Activated T-cell treated with anti-CD3 and anti-CD28 coated beads, Interleukin-2, amount 50 U/mL, for 4 hours (primary cell): ENCODE data around the gene MYG1. TPM values are rescaled to one million over a fixed set of nuclear protein-coding genes. Genes with fewer than 3 reads are reported as not detected.
A peak's percentile ranks its signal among the peaks of the same experiment; 100 is the strongest.
"Not testable (repeated sequence)": the region's sequence is repeated elsewhere in the genome, so short reads cannot be mapped to it uniquely, and the experiment has no call there.

Experiments
- ATAC-seq, 2 donors: fragments of 200-7000 bp; cut with Tn5 transposase; one replicate each; pipeline ENCODE4 v1.10.0; 2021
- DNase-seq: peaks from one replicate; pipeline ENCODE4 v3.0.0-alpha.2; 2020
- H3K27me3 Mint-ChIP-seq: one replicate; pipeline ENCODE4 v1.8.0; 2021; ENCODE audit warnings: low read depth, mixed read lengths
- H3K36me3 Mint-ChIP-seq: one replicate; pipeline ENCODE4 v1.8.0; 2022; ENCODE audit warnings: mixed read lengths; ENCODE audit not compliant: insufficient read depth
- H3K4me1 Mint-ChIP-seq: one replicate; pipeline ENCODE4 v1.8.0; 2021; ENCODE audit warnings: low read depth, mixed read lengths
- H3K4me3 Mint-ChIP-seq: one replicate; pipeline ENCODE4 v1.8.0; 2021; ENCODE audit warnings: mild to moderate bottlenecking, moderate library complexity, mixed read lengths
- H3K9me3 Mint-ChIP-seq: one replicate; pipeline ENCODE4 v1.8.0; 2021; ENCODE audit warnings: mixed read lengths
- total RNA-seq, 3 donors: library from RNA; stranded (reverse); gene quantifications; one replicate each; pipeline ENCODE4 v1.2.1, GENCODE V29; 2021

The MYG1 gene
- total RNA-seq, 3 donors from 2014 or later: 121 to 149 (median 128) TPM

GRCh38 chr12:53297106-53297505, 2.4 kb upstream of the MYG1 start:
- peaks cover 66% of the 10 kb centered on the region for H3K4me1 Mint-ChIP-seq
- H3K4me3 Mint-ChIP-seq: peak overlapping the region; percentile 98
- DNase-seq, H3K27me3 Mint-ChIP-seq, H3K9me3 Mint-ChIP-seq, ATAC-seq: not testable (repeated sequence)
- H3K36me3 Mint-ChIP-seq: peaks cover 26% of the 10 kb centered on the region

DNA sequence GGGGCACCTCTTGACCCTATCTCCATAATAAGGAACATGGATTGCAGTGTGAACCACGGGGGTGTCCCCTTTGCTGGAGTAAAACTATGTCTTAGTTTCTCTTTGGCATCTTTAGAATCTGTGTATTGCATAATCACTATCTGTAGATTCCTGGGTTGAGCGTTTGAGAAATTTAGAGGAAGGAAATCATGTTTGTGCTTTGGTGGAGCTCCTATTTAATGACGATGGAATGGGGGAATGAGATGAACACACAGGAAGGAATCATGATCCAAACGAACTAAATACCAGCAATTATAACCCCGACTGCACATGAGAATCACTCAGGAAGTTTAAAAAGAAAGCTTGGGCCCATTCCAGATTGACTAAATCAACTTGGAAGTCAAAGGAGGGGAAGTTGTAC, 1.3 kb upstream of the MYG1 start:
- peak overlapping the region; percentile 38 for H3K4me3 Mint-ChIP-seq
- H3K36me3 Mint-ChIP-seq: peaks cover 34% of the 10 kb centered on the region

DNA sequence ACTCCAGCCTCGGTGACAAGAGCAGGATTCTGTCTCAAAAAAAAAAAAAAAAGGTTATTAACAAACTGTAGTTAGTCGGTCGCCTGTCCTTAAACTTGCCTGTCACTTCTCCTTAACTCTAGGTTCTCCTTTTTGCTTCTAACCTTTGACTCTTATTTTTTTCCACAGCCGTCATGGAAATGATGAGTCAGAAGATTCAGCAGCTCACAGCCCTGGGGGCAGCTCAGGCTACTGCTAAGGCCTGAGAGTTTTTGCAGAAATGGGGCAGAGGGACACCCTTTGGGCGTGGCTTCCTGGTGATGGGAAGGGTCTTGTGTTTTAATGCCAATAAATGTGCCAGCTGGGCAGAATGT, 418 bp upstream of the MYG1 start:
- no peaks in the 10 kb centered on the region for H3K27me3 Mint-ChIP-seq
- DNase-seq (peak; percentile 19), ATAC-seq (peak; percentile 12 to 21)
- H3K4me3 Mint-ChIP-seq: peak overlapping the region; percentile 92
- peaks cover 75% of the 10 kb centered on the region for H3K4me1 Mint-ChIP-seq
- H3K9me3 Mint-ChIP-seq: no peaks in the 10 kb centered on the region
- peaks cover 34% of the 10 kb centered on the region for H3K36me3 Mint-ChIP-seq

More for the DNA sequence above, 1.3 kb upstream of the MYG1 start:
- peaks cover 75% of the 10 kb centered on the region for H3K4me1 Mint-ChIP-seq
- H3K27me3 Mint-ChIP-seq: no peaks in the 10 kb centered on the region
- no peak for ATAC-seq
- no peaks in the 10 kb centered on the region for H3K9me3 Mint-ChIP-seq
- no peak for DNase-seq

DNA sequence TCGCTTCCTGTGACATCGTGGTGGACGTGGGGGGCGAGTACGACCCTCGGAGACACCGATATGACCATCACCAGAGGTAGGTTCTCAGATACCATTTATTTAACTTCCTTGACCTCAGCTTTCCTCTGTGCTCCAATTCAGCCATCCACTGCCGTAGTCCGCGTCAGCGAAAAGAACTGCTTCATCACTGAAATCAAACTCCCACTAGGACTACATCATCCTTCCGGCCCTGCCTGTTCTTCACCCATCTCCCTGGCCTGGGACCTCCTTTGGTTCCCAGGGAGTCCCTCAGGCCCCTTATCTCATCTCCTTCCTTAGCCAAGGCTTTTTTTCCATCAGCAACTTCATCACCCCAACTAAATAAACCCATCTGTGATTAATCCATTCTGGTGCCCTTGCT, 692 bp downstream of the MYG1 start:
- Mint-ChIP-seq H3K27me3 (no peaks in the 10 kb centered on the region), H3K4me3 (peak overlapping the region; percentile 92), H3K4me1 (peaks cover 68% of the 10 kb centered on the region), H3K36me3 (peaks cover 34% of the 10 kb centered on the region), H3K9me3 (no peaks in the 10 kb centered on the region)
- DNase-seq: no peak
- ATAC-seq: peak; percentile 8 to 20

DNA sequence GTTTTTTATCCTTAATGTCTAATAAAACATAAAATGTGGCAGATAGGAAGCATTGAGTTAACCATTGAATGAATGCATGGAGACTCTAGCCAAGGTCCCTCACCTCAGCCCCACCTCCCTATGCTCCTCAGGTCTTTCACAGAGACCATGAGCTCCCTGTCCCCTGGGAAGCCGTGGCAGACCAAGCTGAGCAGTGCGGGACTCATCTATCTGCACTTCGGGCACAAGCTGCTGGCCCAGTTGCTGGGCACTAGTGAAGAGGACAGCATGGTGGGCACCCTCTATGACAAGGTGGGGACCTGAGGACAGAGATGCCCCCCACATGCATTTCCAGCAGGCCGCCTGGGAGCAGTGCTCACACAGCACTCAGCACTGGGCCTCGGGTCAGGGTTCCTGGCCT, 3.4 kb downstream of the MYG1 start:
- Mint-ChIP-seq H3K4me1 (peaks cover 47% of the 10 kb centered on the region), H3K36me3 (peaks cover 40% of the 10 kb centered on the region), H3K4me3 (peak overlapping the region; percentile 68), H3K9me3 (no peaks in the 10 kb centered on the region), H3K27me3 (no peaks in the 10 kb centered on the region)
- no peak for ATAC-seq
- DNase-seq: no peak

GRCh38 chr12:53306826-53307225, 7.3 kb downstream of the MYG1 start:
- DNase-seq: no peak
- no peak for ATAC-seq
- peaks cover 11% of the 10 kb centered on the region for H3K4me1 Mint-ChIP-seq
- H3K27me3 Mint-ChIP-seq: no peaks in the 10 kb centered on the region
- H3K4me3 Mint-ChIP-seq: no peak overlapping the region
- no peaks in the 10 kb centered on the region for H3K9me3 Mint-ChIP-seq
- H3K36me3 Mint-ChIP-seq: peaks cover 29% of the 10 kb centered on the region

DNA sequence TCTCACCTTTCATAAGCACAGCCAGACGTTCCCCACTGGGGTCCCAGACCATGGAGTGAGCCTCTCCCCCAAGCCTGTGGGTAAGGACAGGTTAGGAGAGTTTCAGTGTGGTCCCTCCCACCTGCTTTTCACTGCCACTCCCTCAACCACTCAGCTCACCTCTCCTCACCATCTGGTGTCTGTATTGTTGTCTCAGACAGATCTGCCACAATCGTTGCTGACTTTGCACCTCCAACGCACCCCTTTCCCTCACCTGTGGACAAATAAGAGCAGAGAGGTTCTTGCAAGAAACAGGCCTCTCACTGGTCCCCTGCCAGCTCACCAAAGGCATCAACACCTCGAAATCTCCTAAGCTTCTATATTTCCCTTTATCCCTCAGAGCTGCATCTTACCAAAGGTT, 8.8 kb downstream of the MYG1 start:
- Mint-ChIP-seq H3K36me3 (peaks cover 20% of the 10 kb centered on the region), H3K4me1 (no peaks in the 10 kb centered on the region)
- ATAC-seq: no peak

DNA sequence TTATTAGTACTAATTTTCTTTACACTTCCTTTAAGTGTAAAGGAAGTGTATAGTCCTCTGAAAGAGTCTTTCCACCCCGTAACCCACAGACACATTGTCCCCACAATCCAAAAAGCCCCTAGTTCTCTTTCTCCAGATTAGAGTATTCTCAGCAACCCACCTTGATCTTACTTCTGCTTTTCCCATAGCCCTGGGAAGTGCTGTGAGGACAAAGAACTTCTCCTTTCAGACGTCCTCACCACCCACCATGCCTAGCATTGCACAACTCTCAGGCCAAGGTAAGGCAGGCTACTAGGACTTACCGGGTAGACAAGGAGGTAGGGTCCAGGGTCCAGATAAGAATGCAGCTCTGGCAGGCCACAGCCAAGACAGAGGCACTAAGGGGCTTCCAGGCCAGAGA, 14.5 kb downstream of the MYG1 start:
- Mint-ChIP-seq H3K4me3 (no peak overlapping the region), H3K4me1 (peaks cover 3% of the 10 kb centered on the region), H3K9me3 (no peaks in the 10 kb centered on the region), H3K36me3 (peaks cover 26% of the 10 kb centered on the region), H3K27me3 (no peaks in the 10 kb centered on the region)
- ATAC-seq (no peak), DNase-seq (no peak)

More for the DNA sequence above, 8.8 kb downstream of the MYG1 start:
- no peak for DNase-seq
- no peaks in the 10 kb centered on the region for H3K27me3 Mint-ChIP-seq
- H3K4me3 Mint-ChIP-seq: no peak overlapping the region
- no peaks in the 10 kb centered on the region for H3K9me3 Mint-ChIP-seq

DNA sequence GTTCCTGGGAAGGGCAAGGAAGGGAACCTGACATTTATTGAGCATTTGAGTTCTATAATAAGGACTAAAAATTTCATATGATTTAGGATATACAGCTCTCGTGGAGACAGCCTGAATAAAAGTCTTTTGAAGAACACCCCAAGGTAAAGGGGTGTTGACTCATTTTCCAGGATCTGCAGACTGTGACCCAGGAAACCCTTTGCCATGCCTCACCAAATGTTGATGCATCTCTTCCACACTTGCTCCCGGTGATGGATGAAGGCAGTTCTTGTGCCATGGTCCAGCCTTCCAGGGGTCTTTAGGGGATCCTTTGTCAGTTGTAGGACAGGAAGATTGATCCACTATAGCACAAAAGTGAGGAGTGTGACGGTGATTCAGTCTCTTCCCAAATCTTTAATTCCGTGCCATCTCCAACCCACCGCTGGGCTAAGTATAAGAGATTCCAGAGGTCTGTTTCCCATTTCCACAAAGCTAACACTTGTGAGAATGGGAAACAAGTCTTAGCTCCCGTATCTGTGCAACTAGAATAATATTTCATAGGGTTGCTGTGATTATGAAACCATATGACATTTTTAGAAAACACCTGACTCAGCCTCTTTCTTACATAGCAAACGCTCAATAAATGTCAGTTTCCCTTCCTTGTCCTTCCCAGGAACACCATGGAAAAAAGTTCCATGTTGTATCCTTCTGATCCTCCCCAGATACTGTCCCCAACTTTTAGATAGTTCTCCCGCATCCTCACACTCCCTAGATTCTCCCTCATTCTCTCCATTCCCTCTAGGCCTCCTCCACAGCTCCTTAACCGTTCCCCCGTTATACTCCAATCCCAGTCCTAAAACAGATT, 21.1 kb downstream of the MYG1 start:
- no peak for ATAC-seq
- H3K4me3 Mint-ChIP-seq: peak overlapping the region; percentile 94
- H3K9me3 Mint-ChIP-seq: no peaks in the 10 kb centered on the region
- DNase-seq: no peak
- peaks cover 37% of the 10 kb centered on the region for H3K4me1 Mint-ChIP-seq
- no peaks in the 10 kb centered on the region for H3K27me3 Mint-ChIP-seq
- peaks cover 10% of the 10 kb centered on the region for H3K36me3 Mint-ChIP-seq

DNA sequence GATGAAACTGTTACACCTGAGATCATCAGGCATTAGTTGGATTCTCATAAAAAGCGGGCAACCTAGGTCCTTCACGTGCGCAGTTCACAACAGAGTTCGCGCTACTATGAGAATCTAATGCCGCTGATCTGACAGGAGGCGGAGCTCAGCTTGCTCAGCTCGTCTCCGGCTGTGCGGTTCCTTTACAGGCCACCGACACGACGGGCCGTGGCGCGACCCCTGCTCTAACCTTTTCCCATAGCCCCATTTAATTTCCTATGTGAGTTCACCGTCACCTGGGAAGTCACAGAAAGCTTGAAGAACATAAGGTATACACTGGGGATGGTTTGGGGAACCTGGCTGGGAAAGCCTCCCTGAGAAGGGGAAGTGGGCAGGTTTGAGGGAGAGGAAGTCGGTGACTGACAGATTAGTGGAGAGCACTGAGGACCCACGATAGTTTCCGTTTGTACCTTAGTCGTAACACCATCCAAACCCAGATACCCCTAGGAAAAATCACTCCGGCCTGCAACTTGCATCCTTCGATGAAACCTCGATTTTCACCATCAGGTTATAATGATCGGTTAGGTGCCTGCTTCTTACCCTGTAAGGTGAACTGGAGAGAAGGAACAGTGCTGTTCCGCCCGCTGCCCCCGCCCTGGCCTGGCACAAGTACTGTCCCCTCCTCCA, 24.8 kb downstream of the MYG1 start:
- no peaks in the 10 kb centered on the region for H3K27me3 Mint-ChIP-seq
- H3K4me3 Mint-ChIP-seq: peak overlapping the region; percentile 81
- H3K4me1 Mint-ChIP-seq: peaks cover 39% of the 10 kb centered on the region
- no peaks in the 10 kb centered on the region for H3K9me3 Mint-ChIP-seq
- DNase-seq (peak; percentile 47), ATAC-seq (peak; percentile 23 to 25)
- H3K36me3 Mint-ChIP-seq: no peaks in the 10 kb centered on the region

DNA sequence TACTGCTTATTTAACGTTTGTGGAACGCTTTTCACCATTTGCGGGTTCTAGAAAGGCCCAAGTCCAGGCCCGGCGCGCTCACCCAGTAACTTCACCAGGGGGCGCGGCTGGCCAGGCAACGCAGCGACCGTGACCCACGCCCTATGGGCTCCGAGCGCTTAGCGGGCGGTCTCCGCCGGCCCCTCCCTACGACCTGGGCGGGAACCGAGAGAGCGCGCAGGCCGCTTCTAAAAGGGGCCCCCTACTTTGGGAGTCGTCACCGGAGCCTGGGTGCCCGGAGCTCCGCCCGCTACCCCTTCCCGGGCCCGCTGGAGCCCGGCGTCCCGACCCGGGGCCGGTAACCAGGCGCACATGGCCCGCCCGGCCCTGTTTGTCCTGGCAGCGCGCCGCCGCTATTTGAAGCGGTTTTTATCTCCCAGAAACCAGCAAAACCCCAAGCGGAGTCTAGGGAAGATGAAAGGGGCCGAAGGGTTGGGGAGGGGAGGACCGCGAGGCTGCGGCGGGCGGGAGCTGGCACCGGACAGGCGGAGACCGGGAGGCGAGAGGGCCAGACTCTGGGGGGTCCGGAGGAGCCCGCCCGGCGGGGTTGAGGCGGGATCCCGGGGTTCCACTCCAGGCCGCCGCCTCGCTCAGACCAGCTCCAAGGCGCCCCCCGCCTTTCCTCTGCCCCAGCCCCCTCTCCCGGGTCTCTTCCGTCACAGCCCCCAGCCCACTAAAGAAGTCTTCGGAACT, 25.4 kb downstream of the MYG1 start:
- peak; percentile 75 to 77 for ATAC-seq
- no peaks in the 10 kb centered on the region for H3K27me3 Mint-ChIP-seq

GRCh38 chr12:53325511-53326061, 26.1 kb downstream of the MYG1 start:
- Mint-ChIP-seq H3K4me1 (peaks cover 33% of the 10 kb centered on the region), H3K27me3 (no peaks in the 10 kb centered on the region), H3K9me3 (no peaks in the 10 kb centered on the region), H3K4me3 (peak overlapping the region; percentile 81), H3K36me3 (no peaks in the 10 kb centered on the region)
- ATAC-seq (no peak), DNase-seq (no peak)

More for the DNA sequence above, 25.4 kb downstream of the MYG1 start:
- H3K36me3 Mint-ChIP-seq: no peaks in the 10 kb centered on the region
- no peaks in the 10 kb centered on the region for H3K9me3 Mint-ChIP-seq
- peak overlapping the region; percentile 81 for H3K4me3 Mint-ChIP-seq
- H3K4me1 Mint-ChIP-seq: peaks cover 39% of the 10 kb centered on the region
- peak; percentile 77 for DNase-seq

DNA sequence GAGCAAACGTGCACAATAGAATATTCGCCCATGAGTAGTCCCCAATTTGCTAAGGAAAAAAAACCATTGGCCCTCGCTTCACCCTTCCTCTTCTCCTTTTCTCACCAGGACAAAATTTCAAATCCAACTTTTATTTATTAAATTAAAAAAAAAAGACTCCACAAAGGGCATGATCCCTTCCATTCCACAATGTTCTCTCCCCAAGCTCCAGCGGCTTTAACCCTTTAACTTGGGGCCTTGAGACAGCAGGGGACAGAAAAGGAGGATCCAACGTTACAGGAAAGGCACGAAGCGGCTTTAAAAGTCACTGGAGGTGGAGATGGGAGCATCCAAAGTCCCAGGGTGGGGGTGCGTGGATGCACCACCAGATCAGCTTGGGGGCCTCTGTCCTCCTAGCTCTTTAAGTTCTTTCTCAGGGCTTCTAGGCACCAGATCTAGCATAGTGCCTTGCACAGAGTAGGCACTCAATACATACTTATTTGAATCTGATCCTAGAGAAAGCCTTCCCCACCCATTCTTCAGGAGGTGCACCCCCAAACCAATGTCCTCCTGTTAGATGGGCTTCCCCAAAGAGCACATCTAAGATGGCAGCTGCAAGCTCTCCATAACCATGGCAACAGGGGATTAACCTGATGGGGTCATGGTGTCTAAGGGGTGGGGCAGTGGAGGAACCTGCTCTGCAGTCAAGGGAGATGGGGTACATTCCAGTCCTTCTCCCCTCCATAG, 27.1 kb downstream of the MYG1 start:
- ATAC-seq: no peak
- Mint-ChIP-seq H3K4me3 (peak overlapping the region; percentile 77), H3K27me3 (no peaks in the 10 kb centered on the region), H3K9me3 (no peaks in the 10 kb centered on the region), H3K4me1 (peaks cover 23% of the 10 kb centered on the region), H3K36me3 (no peaks in the 10 kb centered on the region)
- DNase-seq: no peak
